Kidney capillary endothelial cell (primary cell): ENCODE data around the gene RPTOR.

ENCODE experiments used
- DNase-seq: peaks from one replicate; pipeline ENCODE4 v3.0.0-alpha.2; 2018; ENCODE audit warnings: low spot score

Gene RPTOR

DNA sequence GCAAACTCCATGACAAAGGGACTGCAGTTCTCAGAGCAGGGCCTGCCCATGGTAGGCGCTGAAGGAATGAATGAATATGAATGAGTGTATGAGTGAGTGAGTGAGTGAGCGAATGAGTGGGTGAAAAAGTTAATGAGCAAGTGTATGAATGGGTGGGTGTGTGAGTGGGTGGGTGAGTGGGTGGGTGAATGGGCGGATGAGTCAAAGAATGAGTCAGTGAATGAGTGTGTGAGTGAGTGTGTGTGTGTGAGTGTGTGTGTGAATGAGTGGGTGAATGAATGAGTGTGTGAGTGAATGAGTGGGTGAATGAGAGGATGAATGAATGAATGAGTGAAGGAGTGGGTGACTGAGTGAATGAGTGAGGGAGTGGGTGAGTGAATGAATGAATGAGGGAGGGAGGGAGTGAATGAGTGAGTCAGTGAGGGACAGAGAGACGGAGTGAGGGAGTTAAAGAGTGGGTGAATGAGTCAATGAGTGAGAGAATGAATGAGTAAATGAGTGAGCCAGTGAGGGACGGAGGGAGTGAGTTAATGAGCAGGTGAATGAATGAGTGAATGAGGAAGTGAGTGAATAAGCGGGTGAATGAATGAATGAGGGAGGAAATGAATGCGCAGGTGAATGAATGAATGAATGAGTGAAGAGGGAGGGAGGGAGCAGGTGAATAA is 435.9 kb downstream of the RPTOR start:
- DNase-seq: no peak

DNA sequence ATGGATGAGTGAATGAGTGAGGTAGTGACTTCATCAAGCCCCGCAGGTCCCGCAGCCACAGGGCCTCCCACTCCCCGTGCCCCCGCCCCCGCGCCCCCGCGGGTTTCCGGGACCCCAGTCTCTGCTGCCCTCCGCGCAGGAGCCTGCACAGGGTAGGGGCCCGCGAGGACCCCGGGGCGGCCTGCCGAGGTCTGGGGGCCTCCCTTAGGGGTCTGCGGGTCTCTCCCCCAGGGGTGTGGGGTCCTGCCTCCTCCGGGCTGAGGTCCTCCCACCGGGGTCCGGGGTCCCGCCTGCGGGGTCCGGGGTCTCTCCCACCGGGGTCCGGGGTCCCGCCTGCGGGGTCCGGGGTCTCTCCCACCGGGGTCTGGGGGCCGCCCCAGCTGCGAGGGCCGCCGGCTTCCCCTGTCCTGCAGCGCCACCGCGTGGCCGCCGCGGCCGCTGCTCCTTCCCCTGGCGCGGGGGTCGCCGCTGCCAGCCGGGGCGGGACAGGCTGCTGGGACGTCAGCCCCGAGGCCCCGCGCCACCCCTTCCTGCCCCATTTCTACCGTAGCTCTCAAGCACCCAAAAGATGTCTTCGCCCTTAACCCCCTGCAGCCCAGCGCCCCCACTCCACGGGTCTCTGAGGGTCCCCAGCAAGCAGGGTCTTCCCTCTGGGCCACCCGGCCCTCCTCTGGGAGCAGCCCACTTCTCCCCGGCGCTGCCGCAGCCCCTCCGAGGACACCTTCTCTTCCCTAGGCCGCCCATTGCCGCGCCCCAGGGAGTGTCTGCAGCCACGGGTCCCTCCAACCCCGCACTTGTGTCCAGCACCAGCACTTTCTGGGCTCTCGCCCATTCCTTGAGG is 436.6 kb downstream of the RPTOR start:
- DNase-seq: no peak

DNA sequence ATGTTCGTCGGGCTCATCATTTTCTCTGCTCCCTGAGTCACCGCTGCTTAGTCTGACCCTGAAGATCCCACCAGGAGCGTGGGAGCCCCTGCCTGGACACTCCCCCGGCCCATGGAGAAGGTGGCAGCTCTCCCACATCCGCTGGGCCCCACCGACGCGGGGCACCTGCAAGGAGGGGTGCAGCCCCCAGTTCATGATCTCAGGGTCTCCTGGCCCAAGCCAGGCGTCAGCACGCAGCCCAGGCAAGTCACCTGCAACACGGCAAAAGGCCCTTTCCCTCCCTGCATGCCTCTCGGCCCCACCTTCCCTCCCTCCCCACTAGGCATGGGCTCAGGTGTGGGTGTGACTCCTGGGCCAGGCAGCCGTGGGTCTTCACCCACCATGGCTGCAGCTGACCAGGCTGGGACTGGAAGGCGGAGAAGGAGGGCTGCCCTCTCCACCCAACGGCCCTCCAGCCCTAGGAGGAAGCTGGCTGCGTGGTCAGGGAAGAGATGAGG is 437.3 kb downstream of the RPTOR start:
- DNase-seq: no peak

DNA sequence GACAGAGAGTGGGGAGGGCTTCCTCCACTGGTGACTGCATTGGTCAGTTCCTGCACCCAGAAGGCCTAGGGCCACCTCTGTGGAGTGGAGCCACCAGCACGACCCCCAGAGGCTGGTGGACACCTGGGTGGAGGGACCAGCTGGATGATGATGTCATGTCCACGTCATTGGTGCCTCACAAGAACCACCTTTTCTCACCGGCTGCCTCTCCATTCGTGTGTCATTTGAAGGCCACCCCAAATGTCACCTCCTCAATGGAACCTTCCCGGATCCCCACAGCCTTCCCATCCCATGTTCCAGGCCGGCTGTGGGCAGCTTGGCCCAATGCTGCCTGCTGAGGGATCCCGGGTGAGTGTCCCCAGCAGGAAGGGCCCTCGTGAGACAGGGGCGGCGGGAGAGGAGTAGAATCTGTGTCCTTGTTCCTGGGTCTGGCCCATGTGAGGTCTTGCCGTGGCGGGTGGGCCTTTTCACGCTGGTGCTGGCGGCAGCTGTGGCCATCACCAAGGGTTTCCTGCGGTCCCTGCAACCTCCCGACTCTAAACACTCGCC is 437.9 kb downstream of the RPTOR start:
- no peak for DNase-seq

DNA sequence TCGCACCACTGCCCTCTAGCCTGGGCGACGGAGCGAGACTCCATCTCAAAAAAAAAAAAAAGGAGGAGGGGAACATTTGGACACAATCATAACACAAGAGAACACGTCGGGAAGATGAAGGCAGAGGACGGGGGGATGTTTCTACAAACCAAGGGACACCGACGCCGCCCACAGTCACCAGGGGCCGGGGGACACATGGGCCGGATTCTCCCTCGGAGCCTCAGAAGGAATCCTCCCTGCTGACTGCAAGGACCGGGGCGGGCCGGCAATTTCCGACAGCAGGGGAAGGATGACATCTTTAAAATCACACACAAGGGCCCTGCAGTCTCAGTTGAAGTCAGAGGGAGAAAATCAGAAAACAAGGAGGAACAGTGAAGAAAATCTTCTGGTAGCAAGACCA is 438.9 kb downstream of the RPTOR start:
- no peak for DNase-seq

DNA sequence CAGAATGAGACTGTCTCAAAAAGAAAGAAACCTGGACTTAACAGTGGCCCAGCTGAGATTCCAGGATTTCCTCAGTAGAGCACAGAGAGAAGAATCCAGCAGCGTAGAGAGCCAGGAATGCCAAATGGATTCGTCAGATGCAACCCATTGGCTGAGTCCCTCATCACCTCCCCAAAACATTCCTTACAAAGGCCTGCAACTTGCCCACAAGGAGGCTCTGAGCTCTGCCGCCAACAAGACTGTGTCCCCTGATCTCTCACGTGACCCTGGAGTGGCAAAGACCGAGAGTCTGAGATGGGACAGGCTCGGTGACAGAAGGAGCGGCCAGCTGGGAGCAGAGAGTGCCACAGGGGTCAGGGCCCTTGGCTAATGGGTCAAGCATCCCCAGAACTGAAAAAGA is 440.1 kb downstream of the RPTOR start:
- peak; percentile 43 for DNase-seq

DNA sequence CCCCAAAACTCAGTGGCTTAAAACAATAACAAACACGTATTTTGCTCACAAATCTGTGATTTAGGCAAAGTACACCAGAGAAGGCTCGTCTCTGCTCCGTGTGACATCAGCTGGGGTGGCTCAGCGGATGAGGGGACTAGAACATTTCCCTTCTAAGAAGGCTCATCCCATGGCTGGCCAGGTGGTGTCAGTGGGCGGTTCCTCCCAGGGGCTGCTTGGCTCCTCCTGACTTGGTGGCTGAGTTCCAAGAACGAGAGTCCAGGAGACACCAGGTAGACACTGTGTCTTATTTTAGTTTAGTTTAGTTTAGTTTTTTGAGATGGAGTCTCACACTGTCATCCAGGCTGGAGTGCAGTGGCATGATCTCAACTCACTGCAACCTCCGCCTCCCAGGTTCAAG is 441.4 kb downstream of the RPTOR start:
- DNase-seq: no peak

DNA sequence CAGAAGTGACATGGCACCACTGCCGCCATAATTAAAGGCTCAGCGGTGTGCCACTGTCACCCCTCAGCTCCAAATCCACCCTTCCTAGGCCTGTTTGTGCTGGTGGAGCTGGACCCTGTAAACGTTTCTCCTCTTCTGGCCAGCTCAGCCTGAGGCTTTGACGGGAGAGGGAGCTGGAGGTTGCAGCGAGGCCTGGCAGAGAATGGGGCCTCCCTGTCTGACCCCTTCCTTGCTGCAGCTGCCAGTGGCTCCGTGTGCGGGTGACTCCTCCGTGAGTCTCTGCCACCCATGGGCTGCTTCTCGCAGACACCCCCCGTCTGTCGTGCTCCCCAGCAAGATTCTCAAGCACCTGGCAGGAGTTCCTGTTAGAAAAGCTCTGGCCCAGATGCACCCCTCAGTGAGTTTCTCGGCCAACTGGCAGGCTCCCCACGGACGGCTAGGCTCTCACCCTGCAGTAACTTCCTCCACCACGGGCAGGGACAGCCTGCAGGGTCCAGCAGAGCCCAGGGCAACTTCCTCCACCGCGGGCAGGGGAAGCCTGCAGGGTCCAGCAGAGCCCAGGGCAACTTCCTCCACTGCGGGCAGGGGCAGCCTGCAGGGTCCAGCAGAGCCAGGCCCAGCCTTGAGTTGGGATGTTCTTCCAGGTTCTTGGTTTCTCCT is 442.3 kb downstream of the RPTOR start:
- no peak for DNase-seq

DNA sequence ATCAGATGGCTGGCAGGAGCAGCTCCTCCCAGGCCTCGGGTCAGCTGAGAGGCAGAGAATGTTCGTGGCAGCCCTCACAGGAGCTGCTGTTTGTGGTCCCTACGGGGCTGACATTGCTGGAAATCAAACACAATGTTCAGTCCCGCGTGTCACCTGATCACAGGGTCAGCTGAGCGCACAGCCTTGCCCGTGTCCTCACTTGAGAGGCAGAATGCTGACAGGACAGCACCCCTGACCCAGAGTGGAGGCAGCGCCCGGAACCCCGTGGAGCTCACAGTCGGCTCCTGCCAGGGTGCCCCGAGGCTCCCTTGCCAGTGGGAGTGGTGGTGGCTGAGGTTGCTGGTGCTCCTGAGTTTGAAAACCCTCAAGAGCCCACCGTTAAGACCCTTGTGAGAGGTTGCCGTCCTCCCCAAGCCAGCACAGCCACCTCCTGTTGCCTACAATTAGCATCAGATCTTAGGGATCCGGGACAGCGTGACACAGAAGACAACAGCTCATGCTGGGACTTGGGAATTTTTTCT is 443.4 kb downstream of the RPTOR start:
- no peak for DNase-seq

DNA sequence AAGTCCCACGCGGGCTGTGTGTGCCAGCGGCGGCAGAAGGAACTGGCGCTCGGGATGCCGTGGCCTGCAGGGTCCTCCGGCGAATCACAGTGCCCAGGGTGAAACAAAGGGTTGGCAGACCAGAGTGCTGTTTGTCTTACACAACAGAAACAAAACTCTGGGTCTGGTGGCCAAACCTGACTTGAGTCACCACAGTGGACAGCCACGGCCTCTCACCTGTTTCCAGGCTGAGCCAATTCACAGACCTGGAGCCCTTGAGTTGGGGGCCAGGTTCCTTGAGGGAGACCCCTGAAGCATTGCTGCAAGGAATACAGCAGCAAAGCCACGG is 444.9 kb downstream of the RPTOR start:
- no peak for DNase-seq

DNA sequence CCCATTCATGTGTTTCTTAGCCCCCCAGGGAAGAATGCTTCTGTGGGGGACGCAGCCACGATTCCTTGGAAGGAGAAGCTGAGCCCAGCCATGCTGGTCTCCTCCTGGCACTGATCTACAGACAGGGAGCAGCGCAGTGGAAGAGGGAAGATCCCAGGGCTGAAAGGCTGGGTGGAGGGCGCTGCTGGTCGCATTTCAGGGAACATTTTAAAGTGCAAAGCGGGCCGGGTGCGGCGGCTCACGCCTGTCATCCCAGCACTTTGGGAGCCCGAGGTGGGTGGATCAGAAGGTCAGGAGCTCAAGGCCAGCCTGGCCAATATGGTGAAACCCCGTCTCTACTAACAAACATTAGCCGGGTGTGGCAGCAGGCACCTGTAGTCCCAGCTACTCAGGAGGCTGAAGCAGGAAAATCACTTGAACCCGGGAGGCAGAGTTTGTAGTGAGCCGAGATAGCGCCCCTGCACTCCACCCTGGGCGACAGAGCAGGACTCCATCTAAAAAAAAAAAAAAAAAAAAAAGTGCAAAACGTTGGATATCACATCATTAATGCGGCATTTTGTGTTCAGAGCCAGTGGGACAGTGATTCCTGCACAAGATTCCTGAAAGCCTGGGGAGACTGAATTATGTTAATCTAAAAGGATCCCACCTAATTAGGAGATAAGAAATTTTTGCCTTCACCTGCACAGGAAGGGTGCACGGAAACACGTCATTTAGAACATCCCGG is 446.4 kb downstream of the RPTOR start:
- no peak for DNase-seq

DNA sequence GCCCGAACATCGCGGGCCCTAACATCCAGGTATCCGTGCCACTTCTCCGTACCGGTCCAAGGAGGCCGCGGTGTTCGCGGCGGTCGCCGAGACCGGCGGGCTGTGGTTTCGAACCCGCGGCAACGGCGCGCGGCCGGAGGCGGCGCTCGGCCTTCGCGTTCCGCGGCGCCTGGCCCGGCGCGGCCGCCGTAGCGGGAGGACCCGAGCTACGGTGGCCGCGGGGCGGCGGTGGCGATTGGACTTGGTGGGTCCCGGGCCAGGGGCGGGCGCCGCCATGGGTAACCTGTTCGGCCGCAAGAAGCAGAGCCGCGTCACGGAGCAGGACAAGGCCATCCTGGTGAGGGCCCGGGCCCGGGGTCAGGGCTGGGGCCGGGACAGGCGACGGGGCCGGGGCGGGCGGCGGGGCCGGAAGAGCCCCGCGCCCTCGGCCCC is 447.0 kb downstream of the RPTOR start, which contains the start of gene CHMP6:
CHMP6 (plus strand) TSS at position 197 of the 432 bp plus-strand sequence; CDS start at position 275, 78 bp downstream.
- DNase-seq: peak; percentile 75

DNA sequence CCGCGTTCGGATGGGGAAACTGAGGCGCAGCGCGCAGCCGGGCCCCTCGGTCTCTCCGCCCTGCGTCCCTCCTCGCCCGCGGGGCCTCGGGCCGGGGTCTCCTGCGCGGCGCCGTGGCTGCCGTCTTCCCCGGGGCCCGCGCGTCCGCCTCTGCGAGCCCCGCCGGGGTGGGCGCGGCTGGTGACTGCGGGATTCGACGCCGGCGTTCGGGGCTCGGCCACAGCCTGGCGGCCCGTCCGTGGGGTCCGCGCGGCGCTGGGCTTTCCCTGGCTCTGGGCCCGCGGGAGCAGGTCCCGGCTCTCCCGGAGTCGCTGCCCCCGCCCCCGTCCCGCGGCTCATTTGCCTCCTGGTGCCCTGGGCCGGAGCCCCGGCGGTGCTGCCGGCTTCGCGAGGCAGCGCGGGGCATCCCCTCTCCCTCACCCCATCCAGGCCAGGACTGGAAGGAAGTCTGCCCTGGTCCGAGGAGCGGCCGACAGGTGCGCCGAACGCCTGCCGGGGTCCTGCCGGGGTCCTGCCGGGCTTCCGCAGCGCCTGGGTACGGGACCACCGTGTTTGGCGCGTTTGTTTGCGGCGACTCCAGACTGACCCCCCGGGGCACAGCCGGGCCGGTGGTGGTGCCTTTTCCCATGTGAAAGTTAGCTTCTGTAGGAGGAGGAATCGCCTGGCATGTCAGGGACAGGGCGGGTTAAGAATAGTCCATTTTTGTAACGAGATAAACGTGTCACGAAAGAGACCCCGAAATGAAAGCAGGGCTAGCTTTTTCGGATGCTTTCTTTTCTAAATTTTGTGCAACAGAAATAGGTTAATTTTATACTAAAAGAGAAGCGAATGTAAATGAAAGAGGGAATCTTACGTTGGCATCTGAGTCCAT is 447.7 kb downstream of the RPTOR start:
- DNase-seq: no peak

DNA sequence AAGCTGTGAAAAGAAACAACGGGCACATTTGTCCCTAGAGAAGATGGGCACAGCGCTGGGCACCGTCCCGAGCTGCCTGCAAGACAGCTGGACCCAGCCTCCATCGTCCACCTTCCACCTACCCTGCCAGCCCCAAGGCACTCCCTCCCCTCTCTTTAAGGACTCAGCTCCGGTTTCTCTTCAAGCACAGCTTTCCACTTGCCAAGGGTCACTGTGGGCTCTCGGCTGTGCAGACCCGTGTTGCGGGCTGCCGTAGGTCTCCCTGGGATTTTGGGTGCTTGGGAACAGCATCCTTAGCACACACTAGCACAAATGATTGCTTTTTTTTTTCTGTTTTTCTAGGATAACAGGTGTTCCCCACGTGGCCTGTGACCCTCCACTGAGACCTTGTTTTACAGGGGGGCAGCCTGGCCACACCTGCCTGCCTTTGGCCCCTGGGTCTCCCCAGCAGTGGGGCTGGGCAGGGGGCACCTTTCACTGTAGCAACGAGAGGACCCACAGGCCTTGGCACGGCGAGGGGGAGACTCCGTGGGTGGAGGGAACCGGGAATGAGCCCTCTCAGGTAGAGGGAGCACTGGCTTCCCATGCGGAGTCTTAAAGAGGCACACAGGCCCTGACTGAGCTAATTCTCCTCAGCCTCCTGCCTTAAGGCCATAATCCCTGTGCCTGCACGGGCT is 448.4 kb downstream of the RPTOR start:
- DNase-seq: no peak

DNA sequence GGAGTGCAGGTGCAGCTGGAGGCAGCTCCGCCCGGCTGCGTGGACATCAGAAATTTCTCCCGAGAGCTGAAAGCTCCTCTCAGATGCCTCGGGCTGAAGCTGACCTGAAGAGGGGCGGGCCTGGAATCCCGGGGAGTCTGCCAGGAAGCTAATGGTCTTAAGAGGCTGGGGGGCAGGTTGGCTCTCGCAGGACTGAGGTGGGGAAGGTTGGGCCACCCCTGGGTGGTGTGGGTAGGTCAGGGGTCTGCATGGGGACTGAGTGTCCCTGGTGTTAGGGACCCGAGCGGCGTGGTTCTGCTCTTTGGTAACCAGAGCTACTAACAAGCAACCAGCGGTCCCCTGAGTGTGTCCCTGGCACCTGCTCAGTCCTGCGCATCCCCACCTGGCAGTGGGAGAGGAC is 450.5 kb downstream of the RPTOR start:
- no peak for DNase-seq

DNA sequence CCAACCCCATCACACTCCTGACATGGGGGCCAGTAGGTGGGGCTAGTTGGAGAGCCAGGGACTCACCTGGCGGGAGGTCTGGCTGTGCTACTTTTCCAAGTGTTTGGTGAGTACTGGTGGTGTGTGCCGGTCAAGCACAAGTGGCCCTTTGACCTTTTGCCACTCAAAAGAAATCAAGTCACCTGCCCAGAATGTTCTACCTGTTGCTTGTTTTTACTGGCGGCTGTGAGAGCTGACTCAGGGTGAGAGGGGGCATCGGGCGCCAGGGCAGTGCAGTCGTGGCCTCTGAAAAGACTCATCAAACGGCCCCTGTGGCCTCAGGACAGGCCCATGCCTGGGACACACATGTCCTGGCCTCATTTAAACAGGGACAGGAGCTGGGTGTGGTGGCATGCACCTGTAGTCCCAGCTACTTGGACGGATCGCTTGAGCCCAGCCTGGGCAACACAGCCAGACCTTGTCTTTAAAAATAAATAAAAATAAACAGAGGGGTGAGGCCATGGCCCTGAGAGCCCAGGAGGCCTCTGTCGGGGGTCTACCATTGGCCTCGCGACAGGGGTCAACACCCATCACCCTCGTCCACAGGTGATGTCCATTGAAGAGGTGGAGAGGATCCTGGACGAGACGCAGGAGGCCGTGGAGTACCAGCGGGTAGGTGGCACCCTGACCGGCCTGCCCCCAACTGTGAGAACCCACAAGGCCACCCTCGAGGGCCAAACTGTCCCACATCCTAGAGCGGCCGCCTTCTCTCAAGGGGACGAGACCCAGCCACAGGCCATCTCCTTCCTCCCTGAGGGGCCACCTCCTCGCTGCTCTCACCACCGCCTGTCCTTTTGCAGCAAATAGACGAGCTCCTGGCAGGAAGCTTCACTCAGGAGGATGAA is 452.0 kb downstream of the RPTOR start:
- no peak for DNase-seq

DNA sequence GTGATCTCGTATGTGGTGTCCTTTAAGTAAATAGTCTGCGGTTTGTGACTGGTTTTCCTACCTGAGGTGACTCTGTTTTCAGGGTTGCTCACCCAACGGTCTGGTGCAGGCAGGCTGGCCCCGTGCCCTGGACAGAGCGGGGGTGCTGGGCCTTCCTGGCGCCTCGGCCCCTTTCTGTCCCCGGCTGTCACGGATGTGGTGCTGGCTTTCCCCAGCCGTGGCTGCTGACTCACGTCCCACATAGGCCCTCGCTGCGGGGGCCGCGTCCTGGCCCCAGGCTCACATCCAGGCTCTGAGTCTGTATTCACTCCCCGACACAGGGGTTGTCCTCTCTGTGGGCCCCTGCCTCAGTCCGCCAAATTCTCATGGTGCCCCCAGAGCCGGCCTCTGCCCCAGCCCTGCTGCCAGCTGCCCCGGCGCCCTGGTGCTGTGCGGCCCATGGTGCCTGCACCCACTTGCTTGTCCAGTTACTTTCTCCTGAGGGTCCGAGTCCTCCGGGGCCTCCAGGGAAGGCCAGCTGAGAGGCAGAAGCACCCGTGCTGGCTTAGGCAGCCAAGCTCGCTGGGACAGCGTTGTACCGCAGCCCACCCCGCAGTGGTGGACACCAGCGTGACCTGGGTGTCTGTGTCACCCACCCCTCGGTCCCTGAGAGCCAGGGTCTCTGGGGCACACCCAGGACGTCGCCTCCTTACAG is 452.9 kb downstream of the RPTOR start:
- DNase-seq: no peak

DNA sequence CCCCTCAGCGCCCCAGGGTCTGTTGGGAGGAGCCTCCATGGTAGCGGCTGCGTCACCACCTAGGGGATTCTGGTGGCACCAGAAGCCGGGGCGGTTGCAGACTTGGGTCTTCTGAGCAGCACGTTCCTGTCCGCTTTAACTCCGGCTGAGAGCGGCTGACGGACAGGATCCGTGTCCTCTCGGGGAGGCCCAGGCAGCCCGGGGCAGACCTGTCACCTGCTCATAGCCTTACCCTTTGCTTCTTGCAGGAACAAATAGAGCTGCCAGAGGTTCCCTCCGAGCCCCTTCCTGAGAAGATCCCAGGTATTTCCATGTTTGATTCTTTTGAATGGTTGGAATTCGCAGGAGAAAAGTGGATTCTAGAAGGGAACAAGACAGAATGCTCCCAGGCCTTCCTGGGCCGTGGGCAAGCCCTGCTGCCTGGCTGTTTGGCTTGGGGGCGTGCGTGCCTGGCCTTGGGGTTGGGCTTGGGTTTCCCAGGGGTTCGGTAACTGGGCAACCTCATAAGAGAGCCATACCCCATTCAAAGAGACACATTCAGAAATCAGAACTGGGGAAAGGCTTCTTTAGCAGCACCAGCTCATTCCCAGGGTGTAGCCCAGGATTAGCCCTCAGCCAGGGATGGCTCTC is 453.6 kb downstream of the RPTOR start:
- DNase-seq: no peak
